HL-60 (cell line): ENCODE data around the gene AGTRAP.

Experiments
- CTCF ChIP-seq: IDR thresholded peaks from one replicate; pipeline ENCODE4 v1.5.1; 2011; ENCODE audit warnings: low read length, control low read depth, inconsistent platforms; ENCODE audit not compliant: insufficient read depth
- GABPA ChIP-seq: IDR thresholded peaks from 2 replicates; pipeline ENCODE4 v1.6.1; 2012; ENCODE audit warnings: low read depth
- POLR2AphosphoS5 ChIP-seq: IDR thresholded peaks from 2 replicates; pipeline ENCODE4 v1.6.1; 2012; ENCODE audit warnings: low read depth
- REST ChIP-seq: IDR thresholded peaks from 2 replicates; pipeline ENCODE4 v1.6.1; 2012; ENCODE audit warnings: low read depth; ENCODE audit not compliant: insufficient replicate concordance

- no peak for TF ChIP-seq REST
- TF ChIP-seq CTCF = no peak
- no peak for TF ChIP-seq POLR2AphosphoS5
- no peak for TF ChIP-seq GABPA
Measured at GRCh38 chr1:11707621-11708276, 28.2 kb upstream of the AGTRAP start.
